ENCODE measurements around the gene ARAP1.

The ARAP1 gene

DNA sequence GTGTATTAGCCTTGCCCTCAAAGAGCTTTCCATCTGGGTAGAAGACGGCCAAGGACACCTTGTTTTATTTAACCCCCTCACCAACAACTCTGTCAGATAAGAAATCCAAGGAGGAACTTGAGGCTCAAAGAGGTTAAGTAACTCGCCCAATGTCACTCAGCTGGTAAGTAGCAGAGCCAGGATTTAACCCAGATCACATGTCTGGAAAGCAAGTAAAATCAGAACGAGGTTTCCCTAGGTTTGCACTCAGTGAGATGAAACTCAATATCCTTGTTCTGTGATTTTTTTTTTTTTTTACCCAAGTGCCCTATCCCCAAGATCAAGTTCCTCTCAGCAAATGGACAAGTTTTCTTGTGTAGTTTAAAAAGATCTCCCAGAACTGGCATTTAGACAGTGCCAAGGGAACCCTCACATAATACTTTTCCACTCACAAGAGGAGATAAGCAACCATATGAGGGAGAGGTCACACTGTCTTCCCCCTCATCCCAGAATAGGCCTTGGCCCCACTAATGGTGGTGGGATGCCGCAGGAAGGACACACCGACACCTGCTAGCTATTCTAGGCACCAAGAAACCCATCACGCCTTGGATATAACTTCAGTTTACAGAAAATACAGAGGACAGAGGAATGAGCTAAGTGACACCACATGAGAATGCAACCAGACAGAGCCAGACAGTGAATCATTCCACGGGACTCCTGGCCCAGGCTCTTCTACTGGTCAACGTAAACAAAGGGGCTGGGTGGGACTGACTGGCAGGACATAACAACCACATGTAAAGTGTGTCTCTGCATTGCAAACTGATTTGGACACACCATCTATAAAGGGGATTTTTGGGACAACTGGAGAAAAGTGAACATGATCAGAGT lies 8.6 kb upstream of the ARAP1 start:
- DNase-seq = no peak

GRCh38 chr11:72759468-72759985 lies 7.3 kb upstream of the ARAP1 start:
- no peak for DNase-seq

DNA sequence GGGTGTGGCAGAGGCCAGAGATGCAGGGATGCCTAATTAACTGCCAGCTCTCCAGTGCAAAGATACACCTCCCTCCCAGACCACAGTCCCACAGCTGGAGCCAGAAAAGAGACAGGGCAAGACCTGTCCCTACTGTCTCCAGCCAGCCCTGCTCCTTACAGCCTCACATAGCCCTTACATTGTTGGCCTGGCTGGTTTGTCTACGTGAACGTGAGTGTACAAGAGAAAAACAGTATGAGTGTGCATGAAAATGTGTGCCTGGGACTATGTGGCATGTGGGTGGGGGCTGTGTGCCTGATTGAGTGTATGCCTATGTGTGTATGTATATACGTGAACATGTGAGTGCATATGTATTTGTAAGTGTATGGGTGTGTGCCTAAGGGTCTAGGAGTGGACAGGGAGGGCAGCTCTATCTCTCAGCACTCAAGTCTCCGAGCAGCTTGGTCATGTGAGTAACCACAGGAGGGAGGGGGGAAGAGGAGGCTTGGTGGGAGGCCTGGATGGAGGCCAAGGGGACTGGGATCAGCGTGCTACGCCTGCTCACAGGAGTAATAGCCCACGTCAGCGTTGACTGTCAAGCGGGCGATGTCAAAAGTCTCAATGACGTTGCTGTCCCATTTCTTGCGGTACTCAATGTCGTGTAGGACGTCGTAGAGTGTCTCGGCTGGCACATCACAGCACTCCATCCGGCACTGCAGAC lies 6.6 kb upstream of the ARAP1 start:
- DNase-seq = no peak

GRCh38 chr11:72758304-72758689 lies 6.1 kb upstream of the ARAP1 start:
- DNase-seq = no peak

- DNase-seq = no peak
Measured at GRCh38 chr11:72755713-72756285, 3.6 kb upstream of the ARAP1 start.

GRCh38 chr11:72754544-72755155 lies 2.4 kb upstream of the ARAP1 start:
- DNase-seq = no peak

GRCh38 chr11:72754149-72754543 lies 1.9 kb upstream of the ARAP1 start:
- DNase-seq = no peak

DNA sequence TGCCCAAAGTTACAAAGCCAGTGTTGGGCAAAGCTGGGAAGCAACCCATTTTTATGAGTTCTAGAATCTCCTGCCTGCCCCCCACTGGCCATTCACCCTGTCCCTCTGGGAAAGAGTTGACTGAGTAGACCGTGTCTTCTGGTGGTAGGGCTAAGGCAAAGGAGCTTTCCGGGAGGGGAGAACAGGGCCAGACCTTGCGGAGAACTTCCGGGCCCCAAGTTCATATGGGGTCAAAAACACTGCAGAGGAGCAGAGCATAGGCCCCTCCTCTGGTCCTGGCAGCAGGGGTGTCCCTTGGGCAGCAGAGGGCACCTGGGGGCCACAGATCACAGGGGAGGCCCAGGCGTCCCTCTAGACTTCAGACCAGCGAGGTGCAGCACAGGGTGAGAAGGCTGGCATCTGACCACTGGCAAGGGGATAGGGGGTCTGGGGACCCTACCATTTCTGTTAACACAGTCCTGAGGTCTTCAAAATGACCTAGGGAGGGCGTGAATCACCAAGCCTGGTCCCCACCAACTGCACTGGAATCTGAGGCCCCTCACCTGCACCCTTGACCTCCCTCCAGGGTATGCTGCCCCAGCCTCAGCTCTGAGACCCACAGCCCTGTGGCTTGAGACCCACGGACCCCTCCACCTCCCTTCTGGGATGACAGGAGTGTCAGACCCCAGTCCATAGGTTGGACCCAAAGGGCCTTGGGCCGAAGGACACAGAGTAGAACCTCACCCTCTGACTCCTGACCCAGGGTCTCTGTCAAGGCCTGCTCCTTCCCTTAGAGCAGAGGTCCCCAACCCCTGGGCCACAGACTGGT lies 1.3 kb upstream of the ARAP1 start:
- no peak for DNase-seq

DNA sequence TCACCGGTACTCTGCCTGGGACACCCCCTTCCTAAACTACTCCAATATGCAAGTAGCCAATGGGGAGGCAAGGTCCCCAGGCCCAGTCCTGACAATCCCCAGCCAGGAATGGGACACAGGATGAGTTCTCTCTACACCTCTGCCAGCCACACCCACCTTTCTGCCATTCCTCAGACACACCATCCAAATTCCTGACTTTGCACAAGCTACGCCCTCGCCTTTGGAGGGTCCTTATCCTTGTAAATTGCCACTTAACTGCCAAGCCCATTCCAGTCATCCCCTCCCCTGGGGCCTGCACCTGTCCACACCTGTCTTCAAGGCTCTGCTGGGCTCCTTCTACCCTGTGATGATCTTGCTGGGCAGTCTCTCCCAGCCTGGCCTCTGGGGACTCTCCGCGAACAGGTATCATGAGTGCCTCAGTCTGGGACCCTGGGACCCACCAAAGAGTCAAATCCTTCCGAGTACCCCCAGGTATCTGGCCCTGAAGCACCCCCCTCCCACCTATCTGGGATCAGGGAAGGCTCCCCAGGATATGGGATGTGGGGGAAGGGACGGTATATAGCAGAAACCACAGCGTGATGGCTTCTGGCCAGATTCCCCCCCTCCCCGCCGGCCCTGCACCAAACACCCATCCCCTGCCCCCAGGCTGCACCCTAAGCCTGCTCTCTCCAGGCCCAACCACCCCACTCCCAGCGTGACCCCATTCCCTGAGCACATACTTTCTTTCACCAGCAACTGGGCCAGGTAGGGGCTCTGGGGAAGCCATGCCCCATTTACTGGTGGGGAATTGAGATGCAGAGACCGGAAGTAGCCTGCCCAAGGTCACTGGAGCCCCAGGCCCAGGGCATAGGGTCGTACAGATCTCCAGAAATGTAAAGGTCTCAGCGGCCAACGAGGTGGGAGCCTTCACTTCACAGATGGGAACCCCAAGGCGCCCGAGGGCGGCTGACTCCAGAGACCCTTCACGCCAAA lies 806 bp downstream of the ARAP1 start:
- no peak for DNase-seq

DNA sequence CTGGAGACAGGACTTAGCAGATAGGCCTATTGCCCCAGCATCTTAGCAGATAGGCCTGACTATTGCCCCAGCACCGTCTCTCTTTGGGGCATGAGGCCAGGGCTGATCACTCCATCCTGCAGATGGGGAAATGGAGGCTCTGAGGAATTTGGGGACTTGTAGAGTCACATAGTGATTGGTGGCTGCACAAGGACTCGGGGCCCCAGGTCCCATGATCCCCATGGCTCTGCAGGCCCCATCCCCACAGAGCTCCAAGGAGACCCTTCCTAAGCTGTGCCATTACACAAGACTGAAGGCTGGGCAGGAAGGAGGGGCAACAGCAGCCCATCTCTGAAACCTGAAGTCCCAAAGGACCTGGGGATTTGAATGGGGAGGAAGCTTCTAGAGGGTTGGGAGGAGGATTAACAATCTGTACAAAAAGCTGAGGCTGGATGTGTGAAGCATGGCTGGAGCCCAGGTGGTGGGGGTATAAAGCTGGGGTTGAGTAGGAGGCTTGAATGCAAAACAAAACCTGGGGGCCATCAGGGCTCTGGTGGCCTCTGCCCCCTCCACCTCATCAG lies 1.6 kb downstream of the ARAP1 start:
- no peak for DNase-seq

DNA sequence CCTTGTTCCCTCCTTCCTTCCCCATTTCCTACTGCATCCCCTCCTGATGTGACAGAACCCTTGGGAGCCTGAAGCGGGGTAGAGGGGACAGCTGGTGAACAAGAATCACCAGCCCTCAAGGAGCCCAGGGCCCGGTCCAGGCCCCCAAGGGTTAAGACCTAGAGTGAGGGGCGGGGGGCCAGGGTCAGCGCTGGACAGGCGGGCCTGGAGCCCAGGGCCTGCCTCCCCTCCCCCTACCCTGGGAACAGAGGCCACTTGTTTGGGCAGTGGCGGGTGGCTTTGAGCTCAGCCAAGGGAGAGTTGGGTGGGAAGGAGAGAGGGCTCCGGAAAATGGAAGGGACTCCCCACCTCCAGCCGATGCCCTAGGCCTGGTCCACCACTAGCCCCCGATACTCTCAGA lies 2.1 kb downstream of the ARAP1 start:
- no peak for DNase-seq

GRCh38 chr11:72747289-72747855 lies 4.8 kb downstream of the ARAP1 start:
- no peak for DNase-seq

- no peak for DNase-seq
Measured at GRCh38 chr11:72746821-72747220, 5.4 kb downstream of the ARAP1 start.

DNA sequence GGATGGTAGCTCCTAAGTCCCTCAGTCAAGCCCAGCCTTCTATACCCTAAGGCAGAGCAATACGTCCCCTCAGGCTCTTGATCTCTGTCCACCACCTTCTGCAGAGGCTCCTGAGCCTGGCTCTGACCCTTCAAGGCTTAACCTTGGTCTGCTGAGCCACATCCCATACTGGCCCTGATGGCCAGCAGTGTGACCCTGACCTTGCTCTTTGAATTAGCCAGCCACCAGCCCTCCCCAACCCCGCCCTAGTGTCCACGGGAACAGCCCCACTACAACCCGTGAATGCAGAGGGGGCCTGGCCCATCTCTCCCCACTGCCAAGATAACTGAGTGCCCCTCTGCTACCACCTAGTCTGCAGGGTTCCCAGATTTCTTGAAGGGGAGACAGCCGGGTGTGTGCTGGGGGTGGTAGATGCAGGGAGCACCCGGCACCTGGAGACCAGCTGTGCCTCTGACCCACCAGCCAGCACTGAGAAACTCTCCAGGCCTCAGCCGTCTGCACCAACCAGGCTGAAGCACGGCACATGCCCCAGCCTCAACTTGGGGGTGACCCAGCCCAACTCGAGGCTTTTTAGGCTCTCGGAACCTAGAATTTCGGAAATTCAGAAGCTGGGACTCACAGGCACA lies 6.2 kb downstream of the ARAP1 start:
- no peak for DNase-seq

DNA sequence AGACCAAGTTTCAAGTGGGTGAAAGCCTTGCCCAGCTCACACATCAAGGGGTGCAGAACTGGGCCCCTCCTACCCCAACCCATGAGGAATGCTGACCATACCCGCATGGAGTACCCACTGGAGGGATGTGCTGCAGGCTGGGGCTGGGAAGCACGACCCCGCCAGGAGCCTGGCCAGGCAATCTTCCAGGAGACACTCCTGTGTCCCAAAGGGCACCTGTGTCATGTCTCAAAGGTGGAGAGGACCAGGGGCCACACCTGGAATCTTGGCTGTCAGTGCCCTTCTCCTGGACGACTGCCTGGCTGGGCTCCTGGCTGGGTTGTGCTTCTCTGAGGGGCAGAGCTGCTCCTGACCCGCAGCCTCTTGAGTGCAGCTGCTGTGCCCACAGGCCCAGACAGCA lies 6.7 kb downstream of the ARAP1 start:
- DNase-seq = no peak

GRCh38 chr11:72744474-72744873 lies 7.7 kb downstream of the ARAP1 start:
- no peak for DNase-seq

DNA sequence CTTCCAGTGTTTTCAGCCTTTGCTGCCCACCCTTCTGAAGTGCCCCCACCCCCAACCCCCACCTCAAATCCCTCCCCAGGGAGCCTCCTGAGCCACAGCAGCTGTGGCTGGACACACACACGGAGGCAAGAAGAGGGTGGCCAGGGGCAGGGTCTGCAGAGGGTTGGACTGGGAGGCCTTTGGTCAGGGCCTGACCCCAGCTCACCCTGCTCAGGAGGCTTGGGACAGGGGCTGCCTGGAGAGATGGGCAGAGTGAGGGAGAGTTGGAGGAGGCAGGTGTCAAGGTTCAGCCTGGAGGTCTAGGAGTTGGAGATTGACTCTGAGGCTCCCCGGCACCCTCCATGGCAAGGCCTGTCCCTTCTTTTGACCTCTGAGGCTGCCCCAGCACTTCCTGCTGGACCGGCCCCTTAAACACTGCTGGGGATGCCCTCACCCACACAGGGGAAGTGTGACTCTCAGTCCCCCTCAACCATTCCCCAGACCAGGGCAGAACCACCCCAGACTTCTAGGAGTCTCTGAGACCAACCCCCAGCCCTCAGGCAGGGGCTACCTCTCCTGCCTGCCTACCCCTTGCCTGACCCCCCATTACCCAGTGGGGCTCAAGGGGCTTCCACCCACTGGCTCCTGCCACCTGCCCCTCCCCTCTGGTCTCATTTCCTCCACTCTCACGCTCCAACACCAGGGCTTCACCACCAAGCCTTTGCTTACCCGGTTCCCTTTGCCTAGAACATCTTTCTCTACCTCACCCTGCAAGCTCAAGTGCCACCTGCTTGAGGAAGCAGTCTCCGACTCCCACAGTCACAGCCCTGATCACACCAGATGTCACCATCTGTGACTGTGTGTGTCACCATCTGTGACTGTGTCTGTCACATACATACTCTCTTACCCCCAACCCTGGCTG lies 8.6 kb downstream of the ARAP1 start:
- no peak for DNase-seq

DNA sequence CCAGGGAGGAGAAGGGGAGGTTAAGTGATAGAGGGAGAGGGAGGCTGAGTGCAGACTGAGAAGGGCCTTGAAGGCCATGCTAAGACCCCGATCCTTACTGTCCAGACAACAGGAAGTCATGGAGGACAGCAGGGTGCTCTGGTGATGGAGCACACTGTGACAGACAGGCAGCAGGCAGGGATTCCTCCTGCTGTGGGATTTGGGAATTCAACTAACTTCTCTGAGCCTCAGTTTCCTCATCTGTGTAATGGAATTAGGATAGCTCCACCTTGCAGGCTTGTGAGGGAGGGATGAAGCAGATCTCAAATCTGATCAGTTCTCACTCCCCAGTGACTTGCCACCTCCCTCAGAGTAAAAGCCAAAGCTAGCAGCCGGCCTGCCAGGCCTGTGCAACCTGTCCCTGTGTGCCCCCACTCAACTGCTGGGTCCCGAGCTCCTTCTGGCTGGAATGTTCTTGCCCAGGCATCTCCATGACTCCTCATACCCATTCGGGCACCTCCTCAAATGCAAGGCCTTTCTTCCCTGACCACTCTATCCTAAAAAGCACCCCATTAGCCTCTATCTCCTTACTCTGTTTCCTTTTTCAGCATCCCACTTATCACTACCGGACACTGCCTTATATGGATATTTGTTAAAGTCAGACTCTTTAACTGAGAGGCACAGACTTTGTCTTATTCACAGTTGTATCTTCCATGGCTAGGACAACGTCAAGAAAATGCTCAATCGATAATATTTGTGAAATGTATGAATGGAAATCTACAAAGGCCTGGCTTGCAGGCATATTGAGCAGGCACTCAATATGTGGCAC lies 9.5 kb downstream of the ARAP1 start:
- DNase-seq = no peak

Data from activated T-cell treated with anti-CD3 and anti-CD28 coated beads for 4 hours (primary cell).